ENCODE results near the gene TUBGCP5. TPM values are rescaled to one million over a fixed set of nuclear protein-coding genes. Genes with fewer than 3 reads are reported as not detected.

TUBGCP5 gene
- total RNA-seq, 1 donor from 2014 or later = 15.7 TPM

DNA sequence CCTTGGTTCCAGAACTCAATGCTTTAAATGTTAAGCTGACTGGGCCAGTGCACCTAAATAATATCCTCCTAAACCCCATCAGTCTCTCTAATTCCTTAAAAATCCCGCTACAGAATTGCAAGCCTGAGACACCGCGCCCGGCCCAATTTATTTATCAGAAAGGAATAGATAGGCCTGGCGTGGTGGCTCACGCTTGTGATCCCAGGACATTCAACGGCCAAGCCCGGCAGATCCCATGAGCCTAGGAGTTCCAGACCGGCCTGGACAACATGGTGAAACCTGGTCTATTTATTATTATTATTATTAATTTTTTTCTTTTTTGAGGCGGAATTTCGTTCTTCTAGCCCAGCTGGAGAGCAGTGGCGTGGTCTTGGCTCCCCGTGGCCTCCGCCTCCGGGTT, 28.0 kb upstream of the TUBGCP5 start:
- no peak for DNase-seq (ENCODE audit: low spot score)
- Mint-ChIP-seq H3K4me3 (ENCODE audit: unreplicated experiment) (no peak overlapping the region), H3K4me1 (ENCODE audit: unreplicated experiment) (no peaks in the 10 kb centered on the region), H3K36me3 (ENCODE audit: low read depth, unreplicated experiment) (peaks cover 11% of the 10 kb centered on the region), H3K27me3 (ENCODE audit: unreplicated experiment) (peaks cover 3% of the 10 kb centered on the region), H3K9me3 (ENCODE audit: unreplicated experiment) (no peaks in the 10 kb centered on the region), H3K27ac (ENCODE audit: unreplicated experiment) (no peak overlapping the region)
- TF ChIP-seq, protein P1, sequence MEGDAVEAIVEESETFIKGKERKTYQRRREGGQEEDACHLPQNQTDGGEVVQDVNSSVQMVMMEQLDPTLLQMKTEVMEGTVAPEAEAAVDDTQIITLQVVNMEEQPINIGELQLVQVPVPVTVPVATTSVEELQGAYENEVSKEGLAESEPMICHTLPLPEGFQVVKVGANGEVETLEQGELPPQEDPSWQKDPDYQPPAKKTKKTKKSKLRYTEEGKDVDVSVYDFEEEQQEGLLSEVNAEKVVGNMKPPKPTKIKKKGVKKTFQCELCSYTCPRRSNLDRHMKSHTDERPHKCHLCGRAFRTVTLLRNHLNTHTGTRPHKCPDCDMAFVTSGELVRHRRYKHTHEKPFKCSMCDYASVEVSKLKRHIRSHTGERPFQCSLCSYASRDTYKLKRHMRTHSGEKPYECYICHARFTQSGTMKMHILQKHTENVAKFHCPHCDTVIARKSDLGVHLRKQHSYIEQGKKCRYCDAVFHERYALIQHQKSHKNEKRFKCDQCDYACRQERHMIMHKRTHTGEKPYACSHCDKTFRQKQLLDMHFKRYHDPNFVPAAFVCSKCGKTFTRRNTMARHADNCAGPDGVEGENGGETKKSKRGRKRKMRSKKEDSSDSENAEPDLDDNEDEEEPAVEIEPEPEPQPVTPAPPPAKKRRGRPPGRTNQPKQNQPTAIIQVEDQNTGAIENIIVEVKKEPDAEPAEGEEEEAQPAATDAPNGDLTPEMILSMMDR (IDR thresholded peaks at IDR 0.05; ENCODE audit: unreplicated experiment) = no peak

DNA sequence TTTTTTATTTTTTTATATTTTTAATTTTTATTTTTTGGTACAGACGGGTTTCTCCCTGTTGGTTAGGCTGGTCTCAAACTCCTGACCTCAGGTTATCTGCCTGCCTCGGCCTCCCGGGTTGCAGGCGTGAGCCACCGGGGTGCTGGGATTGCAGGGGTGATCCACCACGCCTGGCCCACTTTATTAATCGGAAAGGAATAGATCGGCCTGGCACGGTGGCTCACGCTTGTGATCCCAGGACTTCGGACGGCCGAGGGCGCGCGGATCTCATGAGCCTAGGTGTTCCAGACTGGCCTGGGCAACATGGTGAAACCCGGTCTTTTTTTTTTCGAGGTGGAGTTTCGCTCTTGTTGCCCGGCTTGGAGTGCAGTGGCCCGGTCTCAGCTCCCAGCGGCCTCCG, 26.5 kb upstream of the TUBGCP5 start:
- Mint-ChIP-seq H3K4me1 (ENCODE audit: unreplicated experiment) (no peaks in the 10 kb centered on the region), H3K9me3 (ENCODE audit: unreplicated experiment) (no peaks in the 10 kb centered on the region), H3K27ac (ENCODE audit: unreplicated experiment) (no peak overlapping the region), H3K36me3 (ENCODE audit: low read depth, unreplicated experiment) (peaks cover 11% of the 10 kb centered on the region), H3K4me3 (ENCODE audit: unreplicated experiment) (no peak overlapping the region), H3K27me3 (ENCODE audit: unreplicated experiment) (peaks cover 3% of the 10 kb centered on the region)
- no peak for DNase-seq (ENCODE audit: low spot score)
- TF ChIP-seq, protein P1 (IDR thresholded peaks at IDR 0.05; ENCODE audit: unreplicated experiment) = no peak

DNA sequence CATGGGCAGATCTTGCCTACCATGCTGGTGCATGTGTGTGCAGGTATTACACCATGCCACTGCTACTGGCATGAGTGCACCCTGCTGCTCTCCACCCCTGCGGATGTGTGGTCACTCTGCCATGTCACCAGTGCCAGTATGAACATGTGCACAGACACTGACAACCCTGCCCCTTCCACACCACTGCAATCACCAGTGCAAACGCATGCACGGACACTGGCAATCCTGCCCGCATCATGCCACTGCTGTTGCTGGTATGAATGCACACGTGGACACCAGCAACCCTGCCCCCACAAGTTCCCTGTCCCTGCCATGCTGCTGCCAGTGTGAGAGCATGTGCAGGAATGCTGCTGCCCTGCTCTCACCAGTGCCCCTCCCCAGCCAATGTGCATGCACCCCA, 24.8 kb upstream of the TUBGCP5 start:
- H3K4me3 Mint-ChIP-seq (ENCODE audit: unreplicated experiment) = no peak overlapping the region
- peak overlapping the region; percentile 17 for H3K27ac Mint-ChIP-seq (ENCODE audit: unreplicated experiment)
- H3K9me3 Mint-ChIP-seq (ENCODE audit: unreplicated experiment) = no peaks in the 10 kb centered on the region

DNA sequence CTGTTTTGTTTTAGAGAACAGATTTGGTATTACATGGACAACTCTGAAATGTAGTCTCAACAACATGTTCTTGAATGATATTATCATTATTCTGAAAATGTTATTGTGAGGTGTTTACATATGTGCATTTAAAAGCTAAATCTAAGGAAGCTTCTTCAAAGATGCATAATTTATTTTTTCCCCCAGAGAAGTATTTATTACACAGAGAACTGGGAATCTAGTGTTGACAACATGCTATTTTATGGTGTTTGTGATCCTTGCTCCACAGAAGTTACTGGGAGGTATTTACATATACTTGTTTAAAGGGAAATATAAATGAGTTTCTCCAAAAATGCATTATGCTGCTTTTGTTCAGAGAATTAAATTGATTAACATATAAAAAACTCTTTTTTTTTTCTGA, 18.3 kb upstream of the TUBGCP5 start:
- Mint-ChIP-seq H3K36me3 (ENCODE audit: low read depth, unreplicated experiment) (peaks cover 1% of the 10 kb centered on the region), H3K4me3 (ENCODE audit: unreplicated experiment) (no peak overlapping the region), H3K4me1 (ENCODE audit: unreplicated experiment) (no peaks in the 10 kb centered on the region), H3K9me3 (ENCODE audit: unreplicated experiment) (no peaks in the 10 kb centered on the region), H3K27ac (ENCODE audit: unreplicated experiment) (no peak overlapping the region), H3K27me3 (ENCODE audit: unreplicated experiment) (no peaks in the 10 kb centered on the region)
- TF ChIP-seq, protein P1 (IDR thresholded peaks at IDR 0.05; ENCODE audit: unreplicated experiment) = no peak
- DNase-seq (ENCODE audit: low spot score) = no peak

More for the DNA sequence above, 24.8 kb upstream of the TUBGCP5 start:
- TF ChIP-seq, protein P1 (IDR thresholded peaks at IDR 0.05; ENCODE audit: unreplicated experiment) = no peak
- H3K27me3 Mint-ChIP-seq (ENCODE audit: unreplicated experiment) = peaks cover 3% of the 10 kb centered on the region
- H3K36me3 Mint-ChIP-seq (ENCODE audit: low read depth, unreplicated experiment) = peaks cover 11% of the 10 kb centered on the region
- no peak for DNase-seq (ENCODE audit: low spot score)
- H3K4me1 Mint-ChIP-seq (ENCODE audit: unreplicated experiment) = no peaks in the 10 kb centered on the region

DNA sequence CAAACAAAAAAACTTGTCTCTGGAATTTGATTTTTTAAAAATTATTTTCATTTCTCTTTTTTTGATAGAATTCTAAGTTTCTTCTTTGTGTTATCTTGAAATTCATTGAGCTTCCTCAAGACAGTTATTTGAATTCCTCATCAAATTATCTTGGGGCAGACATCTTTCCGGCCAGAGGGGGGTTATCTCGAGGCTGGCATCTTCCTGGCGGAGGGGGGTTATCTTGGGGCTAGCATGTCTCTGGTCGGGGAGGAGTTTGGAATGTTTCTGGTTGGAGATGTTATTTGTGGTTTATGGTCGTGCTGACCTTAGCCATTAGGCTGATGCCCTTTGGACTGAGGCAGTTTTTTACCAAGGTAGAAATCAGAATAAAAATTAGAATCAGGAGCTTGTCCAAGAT, 15.9 kb upstream of the TUBGCP5 start:
- no peaks in the 10 kb centered on the region for H3K4me1 Mint-ChIP-seq (ENCODE audit: unreplicated experiment)
- no peaks in the 10 kb centered on the region for H3K27me3 Mint-ChIP-seq (ENCODE audit: unreplicated experiment)
- H3K4me3 Mint-ChIP-seq (ENCODE audit: unreplicated experiment) = no peak overlapping the region
- no peaks in the 10 kb centered on the region for H3K9me3 Mint-ChIP-seq (ENCODE audit: unreplicated experiment)
- TF ChIP-seq, protein P1 (IDR thresholded peaks at IDR 0.05; ENCODE audit: unreplicated experiment) = no peak
- DNase-seq (ENCODE audit: low spot score) = no peak
- no peak overlapping the region for H3K27ac Mint-ChIP-seq (ENCODE audit: unreplicated experiment)
- H3K36me3 Mint-ChIP-seq (ENCODE audit: low read depth, unreplicated experiment) = no peaks in the 10 kb centered on the region
